HL-60/S4 (cell line): ENCODE data around the gene NSMCE1.

Experiments
- in situ Hi-C: fragments of 300-500 bp; cut with MboI; formaldehyde crosslinking; loops from 2 replicates; pipeline ENCODE4 v1.14.3; 2022; ENCODE audit warnings: low sequenced_read_pairs

Gene NSMCE1, protein sequence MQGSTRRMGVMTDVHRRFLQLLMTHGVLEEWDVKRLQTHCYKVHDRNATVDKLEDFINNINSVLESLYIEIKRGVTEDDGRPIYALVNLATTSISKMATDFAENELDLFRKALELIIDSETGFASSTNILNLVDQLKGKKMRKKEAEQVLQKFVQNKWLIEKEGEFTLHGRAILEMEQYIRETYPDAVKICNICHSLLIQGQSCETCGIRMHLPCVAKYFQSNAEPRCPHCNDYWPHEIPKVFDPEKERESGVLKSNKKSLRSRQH

GRCh38 chr16:27268376-27269299, at the start of gene NSMCE1:
TSS of gene NSMCE1 (minus strand) at chr16:27268772. CDS start at chr16:27257570, 11,202 bp downstream.
- in situ Hi-C loops, result no loop called here

DNA sequence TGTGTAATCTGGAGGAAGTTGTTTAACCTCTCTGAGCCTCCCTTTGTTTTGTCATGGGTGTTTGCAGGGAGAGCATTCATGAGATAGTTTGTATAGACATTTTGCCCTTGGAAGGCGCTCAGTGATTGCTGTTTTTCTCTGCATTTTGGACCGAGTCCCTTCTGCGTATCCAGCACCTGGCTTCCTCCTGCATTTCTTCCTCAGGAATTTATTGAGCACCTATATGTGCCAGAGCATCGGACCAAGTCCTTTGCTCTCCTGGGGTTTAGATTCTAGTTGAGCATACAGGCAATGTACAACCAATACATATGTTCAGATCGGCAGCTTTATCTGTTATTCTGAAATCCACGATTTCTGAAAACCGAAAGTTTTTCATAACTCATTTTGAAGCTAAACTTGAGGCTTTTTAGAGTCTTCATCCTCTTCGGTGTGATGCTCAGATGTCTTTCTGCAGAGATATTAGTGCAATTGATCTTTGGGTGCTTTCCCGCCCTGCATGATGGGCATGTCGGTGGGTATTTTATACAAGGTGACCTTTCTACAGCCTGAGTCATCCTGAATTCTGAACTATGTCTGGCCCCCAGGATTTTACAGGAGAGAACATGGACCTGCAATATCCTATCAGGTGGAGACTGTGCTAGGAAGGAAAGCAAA, 49.3 kb upstream of the NSMCE1 start:
- in situ Hi-C loops, result no loop called here

- in situ Hi-C loops, result no loop called here
Observed at GRCh38 chr16:27317320-27317719, 48.7 kb upstream of the NSMCE1 start.

- in situ Hi-C loops, result no loop called here
Observed at GRCh38 chr16:27316038-27316680, 47.6 kb upstream of the NSMCE1 start.

DNA sequence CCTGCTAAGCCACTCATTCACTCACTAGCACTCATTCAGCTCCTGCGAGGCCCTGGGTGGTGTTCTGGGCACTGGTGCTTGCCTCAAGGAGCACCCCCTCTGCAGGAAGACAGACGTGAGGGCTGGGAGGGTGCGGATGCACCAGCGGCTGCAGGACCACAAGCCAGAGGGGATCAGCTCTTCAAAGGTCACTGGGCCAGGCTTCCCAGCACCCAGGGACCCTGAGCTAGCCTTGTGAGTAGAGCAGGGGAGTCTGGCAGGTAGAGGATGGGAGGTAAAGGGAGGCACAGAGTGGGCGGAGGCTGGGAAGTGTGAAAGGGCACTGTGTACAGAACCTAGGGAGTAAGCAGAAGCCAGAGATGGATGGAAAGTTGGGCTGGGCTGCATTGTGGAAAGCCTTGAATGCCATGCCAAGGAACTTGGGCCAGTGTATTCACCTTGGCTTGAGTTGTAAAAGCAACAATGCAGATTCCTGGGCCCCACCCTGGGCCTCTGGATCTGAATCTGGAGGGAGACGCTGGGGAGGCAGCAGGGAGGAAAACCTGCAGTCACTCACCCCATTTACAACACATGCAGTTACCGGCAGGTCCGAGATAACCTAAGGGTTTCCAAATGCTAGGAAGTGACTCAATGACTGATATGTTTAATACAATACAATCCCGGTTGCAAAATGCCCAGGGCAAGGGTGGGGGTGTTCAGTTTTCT, 46.9 kb upstream of the NSMCE1 start:
- in situ Hi-C loops, result no loop called here

DNA sequence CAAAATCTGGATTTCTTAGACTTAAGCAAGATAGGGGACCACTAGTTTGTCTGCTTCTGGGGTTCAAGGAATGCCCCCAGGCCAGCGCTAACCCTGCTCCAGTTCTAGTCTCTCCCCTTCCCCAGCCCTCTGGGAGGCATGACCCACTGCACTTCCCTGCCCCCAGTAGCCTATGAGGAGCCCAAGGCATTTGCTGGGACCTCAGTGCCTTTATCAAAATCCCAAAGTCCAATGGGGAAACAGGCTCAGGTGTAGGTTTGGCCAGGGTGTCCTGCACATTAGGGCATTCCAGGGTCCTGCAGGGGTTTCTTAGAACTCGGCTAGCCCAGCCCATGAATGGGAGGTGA, 46.4 kb upstream of the NSMCE1 start:
- in situ Hi-C loops, result no loop called here

DNA sequence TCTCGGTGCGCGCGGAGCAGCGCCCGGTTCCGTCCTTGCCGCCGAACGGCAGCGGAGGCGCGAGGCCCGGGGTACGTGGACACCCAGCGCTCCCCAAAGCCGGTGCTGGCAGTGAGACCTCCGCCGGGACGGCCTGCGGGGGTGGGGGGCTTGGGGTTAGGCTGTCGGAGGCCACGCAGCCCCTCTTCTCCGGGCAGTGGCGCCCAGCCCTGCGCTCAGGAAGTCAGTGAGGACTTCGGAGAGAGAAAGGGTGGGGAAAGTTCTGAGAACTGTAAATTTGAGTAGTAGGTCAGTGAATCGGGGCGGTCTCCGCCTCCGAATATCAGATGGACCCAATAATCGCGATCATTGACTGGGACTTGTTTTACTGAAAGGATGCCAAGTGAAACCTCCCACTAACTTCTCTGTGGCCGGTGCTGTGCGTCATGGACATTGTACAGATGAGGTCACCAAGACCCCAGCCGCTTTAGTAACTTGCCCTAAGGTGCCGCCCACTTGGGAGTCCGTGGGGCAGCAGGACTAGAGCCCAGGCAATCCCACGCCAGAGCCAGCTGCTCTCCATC, 45.7 kb upstream of the NSMCE1 start:
- in situ Hi-C loops, result no loop called here

GRCh38 chr16:27313422-27314160, 45.0 kb upstream of the NSMCE1 start, which contains the start of gene IL4R:
TSS of gene IL4R (plus strand) at chr16:27313974. CDS start at chr16:27340204, 26,230 bp downstream.
- in situ Hi-C loops, result no loop called here

DNA sequence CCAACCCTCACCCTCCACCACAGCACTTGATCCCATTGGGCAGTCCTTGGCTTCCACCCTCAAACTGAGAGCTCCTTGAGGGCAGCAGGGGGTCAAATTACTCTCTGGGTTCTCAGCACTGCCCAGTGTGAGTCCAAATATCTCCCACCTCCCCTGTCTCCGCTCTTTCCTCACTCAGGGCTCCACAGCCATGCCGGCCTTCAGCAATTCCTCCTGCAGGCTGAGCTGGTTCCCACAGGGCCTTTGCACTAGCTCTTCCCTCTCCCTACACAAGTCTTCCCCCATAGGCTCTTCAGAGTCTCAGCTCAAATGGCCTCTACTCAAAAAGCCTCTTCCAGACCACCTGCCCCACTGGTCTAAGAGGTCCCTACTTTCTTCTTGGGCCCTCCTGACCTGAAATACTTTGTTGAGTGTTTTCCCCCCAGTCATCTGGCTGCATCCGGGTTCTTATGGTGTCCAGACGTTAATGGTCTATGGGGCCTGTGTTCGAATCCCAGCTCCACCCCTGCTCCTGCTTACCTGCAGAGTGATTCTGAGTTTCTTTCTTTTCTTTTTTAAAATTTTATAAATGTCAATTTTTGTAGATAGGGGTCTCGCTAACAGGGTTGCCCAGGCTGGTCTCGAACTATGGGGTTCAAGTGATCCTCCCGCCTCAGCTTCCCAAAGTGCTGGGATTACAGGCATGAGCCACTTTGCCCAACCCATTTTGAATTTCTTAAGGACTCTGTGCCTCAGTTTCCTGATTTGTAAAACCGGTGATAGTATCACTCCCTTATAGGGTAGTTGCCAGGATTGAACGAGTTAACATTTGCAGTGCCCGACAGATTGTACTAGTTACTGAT, 44.2 kb upstream of the NSMCE1 start:
- in situ Hi-C loops, result no loop called here

DNA sequence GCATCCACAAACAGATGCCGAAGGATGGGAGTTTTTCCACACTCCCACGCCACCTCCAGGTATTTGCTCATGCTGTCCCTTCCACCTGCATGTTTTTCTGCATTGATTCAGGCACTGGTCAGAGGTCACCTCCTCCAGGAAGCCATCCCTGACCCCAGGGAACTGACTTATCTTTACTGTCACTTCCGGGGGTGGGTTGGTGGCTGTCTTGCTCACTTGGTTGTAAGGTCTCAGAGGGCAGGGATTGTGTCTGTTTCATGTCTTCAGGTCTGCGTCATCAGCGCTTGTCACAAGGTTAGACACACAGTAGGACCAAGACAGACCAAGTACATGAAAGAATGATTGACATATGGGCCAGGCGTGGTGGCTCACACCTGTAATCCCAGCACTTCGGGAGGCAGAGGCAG, 43.3 kb upstream of the NSMCE1 start:
- in situ Hi-C loops, result no loop called here

GRCh38 chr16:27311448-27311830, 42.9 kb upstream of the NSMCE1 start:
- in situ Hi-C loops, result no loop called here

DNA sequence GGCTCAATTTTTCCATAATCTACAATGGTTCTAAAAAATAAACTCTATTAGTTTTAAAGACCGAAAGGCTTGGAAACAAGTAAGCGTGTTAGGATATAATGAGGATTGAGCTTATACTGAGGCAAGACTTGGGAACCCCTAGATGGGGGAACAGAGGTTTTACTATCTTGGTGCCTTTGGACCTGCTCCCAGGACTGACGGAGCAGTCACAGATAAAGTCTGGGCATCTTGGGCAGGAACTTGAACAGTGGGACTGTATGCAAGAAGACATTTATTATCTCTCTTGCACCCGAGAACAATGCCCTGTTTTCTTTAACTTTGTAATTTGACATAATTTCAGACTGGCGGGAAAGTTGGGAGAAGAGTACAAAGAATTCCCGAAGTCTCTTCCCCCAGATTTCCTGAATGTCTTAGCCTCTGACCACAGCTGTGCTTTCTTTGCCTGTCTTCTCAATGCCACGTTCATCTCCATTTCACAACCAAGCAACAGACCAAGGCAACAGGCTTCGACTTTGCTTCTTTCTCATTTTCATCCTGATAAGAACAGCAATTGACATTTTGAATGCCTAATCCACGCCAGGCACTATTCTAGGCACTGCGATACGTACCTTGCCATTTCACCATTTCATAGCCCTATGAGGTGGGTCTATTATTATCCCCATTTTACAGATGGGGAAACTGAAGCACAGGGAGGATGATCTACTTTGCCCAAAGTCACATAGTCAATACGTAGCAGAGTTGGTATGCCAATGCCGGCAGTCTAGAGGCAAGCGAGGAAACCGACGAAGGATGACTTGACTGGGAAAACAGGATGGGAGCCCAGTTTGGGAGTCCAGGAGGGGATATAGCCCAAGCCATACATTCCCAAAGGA, 42.2 kb upstream of the NSMCE1 start:
- in situ Hi-C loops, result no loop called here

GRCh38 chr16:27308792-27309191, 40.2 kb upstream of the NSMCE1 start:
- in situ Hi-C loops, result no loop called here

- in situ Hi-C loops, result no loop called here
Observed at GRCh38 chr16:27305839-27306442, 37.4 kb upstream of the NSMCE1 start.

GRCh38 chr16:27304881-27305745, 36.5 kb upstream of the NSMCE1 start:
- in situ Hi-C loops, result no loop called here

- in situ Hi-C loops, result no loop called here
Observed at GRCh38 chr16:27304102-27304501, 35.5 kb upstream of the NSMCE1 start.
